ENCODE results near the gene OXCT2. TPM values are rescaled to one million over a fixed set of nuclear protein-coding genes. Genes with fewer than 3 reads are reported as not detected.

OXCT2 gene
- total and polyA plus RNA-seq, 2 of the 13 experiments (the other 11 are each of a cell fraction or from before 2014, with no cell fraction given) = 0.21 to 0.33 TPM

DNA sequence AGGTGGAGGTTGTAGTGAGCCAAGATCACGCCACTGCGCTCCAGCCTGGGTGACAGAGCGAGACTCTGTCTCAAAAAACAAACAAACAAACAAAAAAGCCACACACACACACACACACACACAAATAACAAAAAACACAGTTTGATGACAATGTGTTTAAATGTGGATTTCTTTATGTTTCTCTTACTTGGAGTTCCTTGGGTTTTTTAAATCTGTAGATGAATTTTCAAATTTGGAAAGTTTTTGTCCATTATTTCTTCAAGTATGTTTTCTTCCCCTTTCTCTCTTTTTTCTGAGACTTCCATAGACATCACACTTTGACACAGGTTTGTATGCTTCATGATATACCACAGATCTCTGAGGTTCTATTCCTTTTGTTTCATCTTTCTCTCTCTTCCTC is 44.5 kb downstream of the OXCT2 start:
- H2AFZ ChIP-seq (ENCODE audit: low read length) = no peak overlapping the region
- H3K36me3 ChIP-seq (replicated peaks in 1 of 2; ENCODE audit: control insufficient read depth in 1 of 2, insufficient read depth in 2 of 2, low read length in 2 of 2) = no peaks in the 10 kb centered on the region
- TF ChIP-seq GPN1 (CRISPR knock-in tag; IDR thresholded peaks at IDR 0.05; ENCODE audit: borderline replicate concordance) (no peak), NBN (conservative IDR thresholded peaks at IDR 0.05) (no peak), MTF2 (CRISPR knock-in tag; IDR thresholded peaks at IDR 0.05; ENCODE audit: borderline replicate concordance) (no peak), HNRNPLL (IDR thresholded peaks at IDR 0.05; ENCODE audit: low read depth, low read length, poor library complexity, severe bottlenecking) (no peak), MAFK (conservative IDR thresholded peaks at IDR 0.05 in 1 of 2, IDR thresholded peaks at IDR 0.05 in 1 of 2; ENCODE audit: low read length in 2 of 2) (no peak), ZNF563 (CRISPR knock-in tag; IDR thresholded peaks at IDR 0.05) (no peak), JUNB (CRISPR knock-in tag; IDR thresholded peaks at IDR 0.05; ENCODE audit: borderline replicate concordance) (no peak), HNF4A (CRISPR knock-in tag; IDR thresholded peaks at IDR 0.05) (no peak), FLYWCH1 (CRISPR knock-in tag; IDR thresholded peaks at IDR 0.05) (no peak), SRSF1 (optimal IDR thresholded peaks at IDR 0.05; ENCODE audit: low read depth, low read length) (no peak)
- TF ChIP-seq, protein P1, sequence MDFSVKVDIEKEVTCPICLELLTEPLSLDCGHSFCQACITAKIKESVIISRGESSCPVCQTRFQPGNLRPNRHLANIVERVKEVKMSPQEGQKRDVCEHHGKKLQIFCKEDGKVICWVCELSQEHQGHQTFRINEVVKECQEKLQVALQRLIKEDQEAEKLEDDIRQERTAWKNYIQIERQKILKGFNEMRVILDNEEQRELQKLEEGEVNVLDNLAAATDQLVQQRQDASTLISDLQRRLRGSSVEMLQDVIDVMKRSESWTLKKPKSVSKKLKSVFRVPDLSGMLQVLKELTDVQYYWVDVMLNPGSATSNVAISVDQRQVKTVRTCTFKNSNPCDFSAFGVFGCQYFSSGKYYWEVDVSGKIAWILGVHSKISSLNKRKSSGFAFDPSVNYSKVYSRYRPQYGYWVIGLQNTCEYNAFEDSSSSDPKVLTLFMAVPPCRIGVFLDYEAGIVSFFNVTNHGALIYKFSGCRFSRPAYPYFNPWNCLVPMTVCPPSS (IDR thresholded peaks at IDR 0.05) = no peak
- TF ChIP-seq, protein P2, sequence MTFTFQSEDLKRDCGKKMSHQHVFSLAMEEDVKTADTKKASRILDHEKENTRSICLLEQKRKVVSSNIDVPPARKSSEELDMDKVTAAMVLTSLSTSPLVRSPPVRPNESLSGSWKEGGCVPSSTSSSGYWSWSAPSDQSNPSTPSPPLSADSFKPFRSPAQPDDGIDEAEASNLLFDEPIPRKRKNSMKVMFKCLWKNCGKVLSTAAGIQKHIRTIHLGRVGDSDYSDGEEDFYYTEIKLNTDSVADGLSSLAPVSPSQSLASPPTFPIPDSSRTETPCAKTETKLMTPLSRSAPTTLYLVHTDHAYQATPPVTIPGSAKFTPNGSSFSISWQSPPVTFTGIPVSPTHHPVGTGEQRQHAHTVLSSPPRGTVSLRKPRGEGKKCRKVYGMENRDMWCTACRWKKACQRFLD (CRISPR knock-in tag; IDR thresholded peaks at IDR 0.05; ENCODE audit: borderline replicate concordance) = no peak
- no peaks in the 10 kb centered on the region for H3K4me1 ChIP-seq (ENCODE audit: insufficient read depth, low read length)
- no peak overlapping the region for H3K4me3 ChIP-seq (replicated peaks in 1 of 3; ENCODE audit: insufficient read depth in 1 of 3, low read depth in 2 of 3, low read length in 3 of 3)
- H3K27ac ChIP-seq (ENCODE audit: extremely low read length, insufficient read depth, low read length) = no peak overlapping the region
- DNase-seq (ENCODE audit: low spot score) = no peak
- ATAC-seq = no peak
- H4K20me1 ChIP-seq (ENCODE audit: insufficient read depth, low read length) = no peaks in the 10 kb centered on the region
- H3K4me2 ChIP-seq (ENCODE audit: low read depth, low read length) = no peak overlapping the region
- in situ Hi-C loops (cut with HindIII; ENCODE audit: extremely low pct_ligation_motif_present, low pct_unique_long_range_greater_than_20kb) (loop anchor here (10.0 kb wide), 1 partner anchor 122 kb away; no protein-coding TSS in a partner anchor), intact Hi-C loops (cut with micrococcal nuclease; ENCODE audit: unreplicated experiment) (no loop called here)
- H3K9me3 ChIP-seq (ENCODE audit: low read length) = no peaks in the 10 kb centered on the region
- ChIA-PET POLR2A (no interaction called here), CTCF (ENCODE audit: low intra/inter-chr PET ratio, low total read pairs) (no interaction called here)
- H3K9ac ChIP-seq (ENCODE audit: insufficient read depth, low read depth, low read length) = no peak overlapping the region
- BruUV-seq (replicated peaks) = no TSS peak
- FAIRE-seq = no peak
- H3K27me3 ChIP-seq (ENCODE audit: control insufficient read depth in 1 of 2, insufficient read depth in 2 of 2, low read length in 2 of 2) = peaks cover 2 to 16% of the 10 kb centered on the region in 2 experiments; a peak in 4 of 5 replicates
- 25% methylated on average over 3 of the region's 3 CpGs for WGBS (ENCODE audit: low lambda C conversion rate)
- H3K79me2 ChIP-seq (ENCODE audit: insufficient read depth, low read length) = no peaks in the 10 kb centered on the region
